GM23338 (cell line): Measurements from ENCODE around the gene USPL1.
"Not testable (repeated sequence)": the region's sequence is repeated elsewhere in the genome, so short reads cannot be mapped to it uniquely, and the experiment has no call there.

Source experiments
- EZH2phosphoT487 ChIP-seq: fragments of 200-600 bp; sonication (generic); IDR thresholded peaks from one replicate; pipeline ENCODE4 v1.8.1; 2018; ENCODE audit warnings: antibody characterized with exemption; ENCODE audit not compliant: unreplicated experiment
- POLR2AphosphoS5 ChIP-seq: IDR thresholded peaks from 2 replicates; pipeline ENCODE4 v1.6.1; 2016; ENCODE audit warnings: antibody characterized with exemption, low read depth
- ZNF114 ChIP-seq: fragments of 250-450 bp; sonication (Bioruptor Pico); IDR thresholded peaks from 2 replicates; pipeline ENCODE4 v1.5.0; 2020; ENCODE audit warnings: mild to moderate bottlenecking, moderate library complexity

DNA sequence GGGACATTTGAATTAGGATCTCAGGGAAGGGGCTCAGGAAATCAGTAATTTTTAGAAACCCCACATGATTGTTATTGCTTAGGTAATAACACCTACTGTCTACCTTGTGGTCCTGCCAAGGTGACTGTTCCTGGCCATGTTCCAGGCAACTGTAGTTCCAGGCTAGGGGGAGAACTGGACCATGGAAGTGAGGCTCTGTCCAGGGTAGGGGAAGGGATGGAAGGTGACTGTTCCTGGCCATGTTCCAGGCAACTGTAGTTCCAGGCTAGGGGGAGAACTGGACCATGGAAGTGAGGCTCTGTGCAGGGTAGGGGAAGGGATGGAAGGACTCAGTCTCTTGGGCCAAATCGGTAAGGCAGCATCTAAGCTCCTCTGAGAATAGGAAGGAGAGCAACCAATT is 23.5 kb downstream of the USPL1 start:
- not testable (repeated sequence) for TF ChIP-seq EZH2phosphoT487; ZNF114 (CRISPR knock-in tag); POLR2AphosphoS5
